Immature natural killer cell (primary cell): ENCODE results near the gene DCAF8L1. TPM values are rescaled to one million over a fixed set of nuclear protein-coding genes. Genes with fewer than 3 reads are reported as not detected.
"Not testable (repeated sequence)": the region's sequence is repeated elsewhere in the genome, so short reads cannot be mapped to it uniquely, and the experiment has no call there.

Experiments
- DNase-seq, 3 donors: peaks; one replicate each; pipeline ENCODE4 v3.0.0; 2022; ENCODE audit warnings: mixed read lengths in 1 of 3
- H3K27ac Mint-ChIP-seq, 6 donors: one replicate each; pipeline ENCODE4 v1.8.0; 2020; ENCODE audit warnings: mixed read lengths in 6 of 6, mild to moderate bottlenecking in 5 of 6, inconsistent platforms in 4 of 6, moderate library complexity in 3 of 6
- H3K27me3 Mint-ChIP-seq, 3 donors: one replicate each; pipeline ENCODE4 v1.8.0; 2020 to 2021; ENCODE audit warnings: low read depth in 3 of 3, mild to moderate bottlenecking in 3 of 3, mixed read lengths in 3 of 3, moderate library complexity in 3 of 3, inconsistent platforms in 1 of 3
- H3K36me3 Mint-ChIP-seq, 3 donors: one replicate each; pipeline ENCODE4 v1.8.0; 2020; ENCODE audit warnings: mixed read lengths in 3 of 3, inconsistent platforms in 2 of 3, mild to moderate bottlenecking in 2 of 3
- H3K4me1 Mint-ChIP-seq, 2 donors: one replicate each; pipeline ENCODE4 v1.8.0; 2020; ENCODE audit warnings: inconsistent platforms in 2 of 2, mild to moderate bottlenecking in 2 of 2, mixed read lengths in 2 of 2, moderate library complexity in 1 of 2
- H3K4me3 Mint-ChIP-seq, 5 donors: one replicate each; pipeline ENCODE4 v1.8.0; 2020; ENCODE audit warnings: mild to moderate bottlenecking in 5 of 5, mixed read lengths in 5 of 5, inconsistent platforms in 3 of 5, moderate library complexity in 3 of 5
- H3K9me3 Mint-ChIP-seq, 6 donors: one replicate each; pipeline ENCODE4 v1.8.0; 2020; ENCODE audit warnings: mild to moderate bottlenecking in 6 of 6, mixed read lengths in 6 of 6, inconsistent platforms in 4 of 6, moderate library complexity in 3 of 6
- polyA plus RNA-seq, 3 donors: library from polyadenylated mRNA; unstranded; fragments of 300-500 nt; fragmentation: Illumina TruSeq; gene quantifications; one replicate each; pipeline ENCODE4 v1.2.3, GENCODE V29; 2021

Gene DCAF8L1
- polyA plus RNA-seq, 3 donors from 2014 or later = not detected

- no peak overlapping the region for H3K4me3 Mint-ChIP-seq
- H3K9me3 Mint-ChIP-seq = peaks cover 2 to 39% (median 12%) of the 10 kb centered on the region in 6 donors
- H3K27me3 Mint-ChIP-seq = peaks cover 0 to 4% (median 3%) of the 10 kb centered on the region in 3 donors
- no peaks in the 10 kb centered on the region for H3K4me1 Mint-ChIP-seq
- H3K27ac Mint-ChIP-seq = no peak overlapping the region
- no peaks in the 10 kb centered on the region for H3K36me3 Mint-ChIP-seq
- DNase-seq = no peak
Measured at GRCh38 chrX:27966955-27967354, 14.3 kb downstream of the DCAF8L1 start.

GRCh38 chrX:27966492-27966891, 14.8 kb downstream of the DCAF8L1 start:
- Mint-ChIP-seq H3K4me3 (no peak overlapping the region), H3K27ac (no peak overlapping the region), H3K27me3 (peaks cover 0 to 4% (median 3%) of the 10 kb centered on the region in 3 donors), H3K9me3 (peaks cover 2 to 41% (median 14%) of the 10 kb centered on the region in 6 donors), H3K4me1 (no peaks in the 10 kb centered on the region), H3K36me3 (no peaks in the 10 kb centered on the region)
- no peak for DNase-seq

- not testable (repeated sequence) for H3K27ac Mint-ChIP-seq, H3K4me1 Mint-ChIP-seq, DNase-seq, H3K27me3 Mint-ChIP-seq, H3K36me3 Mint-ChIP-seq, H3K4me3 Mint-ChIP-seq
- peaks cover 5 to 44% (median 19%) of the 10 kb centered on the region in 6 donors for H3K9me3 Mint-ChIP-seq
Measured at GRCh38 chrX:27965348-27965747, 15.9 kb downstream of the DCAF8L1 start.

GRCh38 chrX:27964432-27964831, 16.8 kb downstream of the DCAF8L1 start:
- no peaks in the 10 kb centered on the region for H3K36me3 Mint-ChIP-seq
- no peak overlapping the region for H3K27ac Mint-ChIP-seq
- peaks cover 0 to 4% (median 3%) of the 10 kb centered on the region in 3 donors for H3K27me3 Mint-ChIP-seq
- H3K4me1 Mint-ChIP-seq = no peaks in the 10 kb centered on the region
- peaks cover 7 to 52% (median 19%) of the 10 kb centered on the region in 6 donors for H3K9me3 Mint-ChIP-seq
- no peak for DNase-seq
- no peak overlapping the region for H3K4me3 Mint-ChIP-seq

- not testable (repeated sequence) for H3K27ac Mint-ChIP-seq, H3K4me1 Mint-ChIP-seq
- H3K9me3 Mint-ChIP-seq = peaks cover 9 to 52% (median 17%) of the 10 kb centered on the region in 6 donors
Measured at GRCh38 chrX:27960410-27960809, 20.8 kb downstream of the DCAF8L1 start.

GRCh38 chrX:27953171-27953570, 28.1 kb downstream of the DCAF8L1 start:
- no peaks in the 10 kb centered on the region for H3K36me3 Mint-ChIP-seq
- H3K9me3 Mint-ChIP-seq = peaks cover 4 to 23% (median 12%) of the 10 kb centered on the region in 6 donors
- no peak overlapping the region for H3K27ac Mint-ChIP-seq
- DNase-seq = no peak
- no peaks in the 10 kb centered on the region for H3K4me1 Mint-ChIP-seq
- H3K27me3 Mint-ChIP-seq = peaks cover 0 to 3% (median 2%) of the 10 kb centered on the region in 3 donors
- H3K4me3 Mint-ChIP-seq = no peak overlapping the region

More at GRCh38 chrX:27960410-27960809, 20.8 kb downstream of the DCAF8L1 start:
- not testable (repeated sequence) for H3K27me3 Mint-ChIP-seq, H3K4me3 Mint-ChIP-seq, H3K36me3 Mint-ChIP-seq, DNase-seq

GRCh38 chrX:27933361-27933760, 47.9 kb downstream of the DCAF8L1 start:
- Mint-ChIP-seq H3K4me1 (no peaks in the 10 kb centered on the region), H3K36me3 (no peaks in the 10 kb centered on the region), H3K4me3 (no peak overlapping the region), H3K9me3 (peaks cover 0 to 15% (median 3%) of the 10 kb centered on the region in 6 donors), H3K27ac (no peak overlapping the region), H3K27me3 (peaks cover 0 to 2% (median 0%) of the 10 kb centered on the region in 3 donors)
- DNase-seq = no peak

Other genes with a start within 250 kb of the DCAF8L1 start
- not detected for gene MAGEB10, start 173.5 kb downstream of the DCAF8L1 start, polyA plus RNA-seq